GM21737 (cell line): ENCODE measurements around the gene ZMIZ1.

Experiments used
- ATAC-seq: cut with Tn5 transposase; IDR thresholded peaks from one replicate; pipeline ENCODE4 v1.9.1; 2021; ENCODE audit warnings: mild to moderate bottlenecking, moderate library complexity; ENCODE audit not compliant: unreplicated experiment

Gene ZMIZ1, protein sequence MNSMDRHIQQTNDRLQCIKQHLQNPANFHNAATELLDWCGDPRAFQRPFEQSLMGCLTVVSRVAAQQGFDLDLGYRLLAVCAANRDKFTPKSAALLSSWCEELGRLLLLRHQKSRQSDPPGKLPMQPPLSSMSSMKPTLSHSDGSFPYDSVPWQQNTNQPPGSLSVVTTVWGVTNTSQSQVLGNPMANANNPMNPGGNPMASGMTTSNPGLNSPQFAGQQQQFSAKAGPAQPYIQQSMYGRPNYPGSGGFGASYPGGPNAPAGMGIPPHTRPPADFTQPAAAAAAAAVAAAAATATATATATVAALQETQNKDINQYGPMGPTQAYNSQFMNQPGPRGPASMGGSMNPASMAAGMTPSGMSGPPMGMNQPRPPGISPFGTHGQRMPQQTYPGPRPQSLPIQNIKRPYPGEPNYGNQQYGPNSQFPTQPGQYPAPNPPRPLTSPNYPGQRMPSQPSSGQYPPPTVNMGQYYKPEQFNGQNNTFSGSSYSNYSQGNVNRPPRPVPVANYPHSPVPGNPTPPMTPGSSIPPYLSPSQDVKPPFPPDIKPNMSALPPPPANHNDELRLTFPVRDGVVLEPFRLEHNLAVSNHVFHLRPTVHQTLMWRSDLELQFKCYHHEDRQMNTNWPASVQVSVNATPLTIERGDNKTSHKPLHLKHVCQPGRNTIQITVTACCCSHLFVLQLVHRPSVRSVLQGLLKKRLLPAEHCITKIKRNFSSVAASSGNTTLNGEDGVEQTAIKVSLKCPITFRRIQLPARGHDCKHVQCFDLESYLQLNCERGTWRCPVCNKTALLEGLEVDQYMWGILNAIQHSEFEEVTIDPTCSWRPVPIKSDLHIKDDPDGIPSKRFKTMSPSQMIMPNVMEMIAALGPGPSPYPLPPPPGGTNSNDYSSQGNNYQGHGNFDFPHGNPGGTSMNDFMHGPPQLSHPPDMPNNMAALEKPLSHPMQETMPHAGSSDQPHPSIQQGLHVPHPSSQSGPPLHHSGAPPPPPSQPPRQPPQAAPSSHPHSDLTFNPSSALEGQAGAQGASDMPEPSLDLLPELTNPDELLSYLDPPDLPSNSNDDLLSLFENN

GRCh38 chr10:79068562-79069324 is at the start of gene ZMIZ1:
TSS of gene ZMIZ1 (plus strand) at chr10:79068966. CDS start at chr10:79201633, 132,667 bp downstream.
- peak; percentile 50 for ATAC-seq

DNA sequence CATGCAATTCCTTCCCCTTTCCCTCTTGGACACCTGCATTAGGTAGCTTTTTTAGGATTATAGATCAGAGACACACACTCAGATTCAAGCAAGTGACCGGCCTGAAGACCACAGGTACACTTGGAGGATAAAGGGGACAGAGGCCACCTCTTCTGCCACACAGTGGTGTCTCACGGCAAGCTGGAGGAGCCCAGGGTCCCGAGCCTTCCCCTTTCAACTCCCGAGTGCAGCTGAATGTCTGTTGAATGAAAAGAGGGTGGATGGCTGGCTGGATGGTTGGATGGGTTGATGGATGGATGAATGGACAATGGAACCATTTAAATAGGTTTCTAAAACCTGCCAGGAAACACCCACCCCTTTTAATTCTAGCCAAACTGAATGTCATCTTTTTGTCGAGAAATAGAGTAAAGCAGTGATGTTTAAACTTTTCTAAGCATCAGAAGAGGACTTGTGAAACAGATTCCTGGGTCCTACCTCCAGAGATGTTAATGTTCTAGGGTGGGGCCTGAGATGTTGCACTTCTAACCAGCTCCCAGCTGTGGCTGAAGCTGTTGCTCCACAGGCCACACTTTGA is 49.2 kb upstream of the ZMIZ1 start:
- no peak for ATAC-seq

DNA sequence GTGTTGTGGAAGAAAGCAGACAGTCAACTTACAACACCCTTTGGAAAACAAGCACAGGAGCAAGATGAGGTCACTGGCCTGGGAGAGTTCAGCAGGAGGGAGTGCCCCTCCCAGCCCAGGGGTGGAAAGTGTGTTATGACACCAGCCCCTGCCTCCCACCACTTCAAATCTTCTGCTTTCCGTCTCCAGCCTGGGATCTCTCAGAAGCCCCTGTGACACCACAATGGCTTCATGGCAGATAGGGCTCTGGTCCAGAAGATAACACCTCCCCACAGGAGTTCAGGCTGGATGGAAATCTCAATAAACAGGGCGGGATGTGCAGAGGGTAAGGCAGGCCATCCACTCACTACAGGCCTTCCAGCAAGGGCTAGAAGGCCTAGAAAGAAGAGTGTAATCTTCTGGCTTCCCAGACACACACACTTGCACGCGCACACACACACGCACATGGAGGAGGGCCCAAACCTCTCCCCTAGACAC is 48.7 kb upstream of the ZMIZ1 start:
- no peak for ATAC-seq

- ATAC-seq: no peak
Observed at GRCh38 chr10:79020605-79021004, 48.2 kb upstream of the ZMIZ1 start.

DNA sequence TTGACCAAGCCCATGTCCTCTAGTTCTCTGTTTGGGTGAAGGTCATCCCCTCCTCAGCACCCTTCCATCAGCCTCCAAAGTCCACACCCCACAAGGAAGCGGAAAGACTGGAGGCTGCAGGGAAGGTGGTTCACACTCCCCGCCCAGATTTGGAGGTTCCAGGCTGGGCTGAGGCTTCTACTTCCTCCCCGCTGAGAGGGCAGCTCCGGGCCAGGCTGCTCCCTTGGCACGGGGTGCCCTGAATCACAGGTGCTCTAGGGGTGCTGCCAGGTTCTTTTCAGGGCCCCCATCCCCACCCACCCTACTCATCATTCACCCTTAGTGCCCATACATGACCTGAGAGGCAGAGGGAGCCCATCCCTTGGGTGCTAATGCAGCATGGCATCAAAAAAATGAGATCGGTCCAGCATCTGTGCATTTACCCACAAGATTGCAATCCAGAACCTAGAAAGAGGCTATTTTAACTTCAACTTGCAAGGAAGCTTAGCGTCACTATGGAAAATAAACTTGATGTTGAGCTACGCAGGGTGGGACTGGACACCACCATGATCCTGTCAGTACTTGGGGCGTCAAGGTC is 47.3 kb upstream of the ZMIZ1 start:
- ATAC-seq: no peak

GRCh38 chr10:79021948-79022499 is 46.7 kb upstream of the ZMIZ1 start:
- ATAC-seq: no peak

DNA sequence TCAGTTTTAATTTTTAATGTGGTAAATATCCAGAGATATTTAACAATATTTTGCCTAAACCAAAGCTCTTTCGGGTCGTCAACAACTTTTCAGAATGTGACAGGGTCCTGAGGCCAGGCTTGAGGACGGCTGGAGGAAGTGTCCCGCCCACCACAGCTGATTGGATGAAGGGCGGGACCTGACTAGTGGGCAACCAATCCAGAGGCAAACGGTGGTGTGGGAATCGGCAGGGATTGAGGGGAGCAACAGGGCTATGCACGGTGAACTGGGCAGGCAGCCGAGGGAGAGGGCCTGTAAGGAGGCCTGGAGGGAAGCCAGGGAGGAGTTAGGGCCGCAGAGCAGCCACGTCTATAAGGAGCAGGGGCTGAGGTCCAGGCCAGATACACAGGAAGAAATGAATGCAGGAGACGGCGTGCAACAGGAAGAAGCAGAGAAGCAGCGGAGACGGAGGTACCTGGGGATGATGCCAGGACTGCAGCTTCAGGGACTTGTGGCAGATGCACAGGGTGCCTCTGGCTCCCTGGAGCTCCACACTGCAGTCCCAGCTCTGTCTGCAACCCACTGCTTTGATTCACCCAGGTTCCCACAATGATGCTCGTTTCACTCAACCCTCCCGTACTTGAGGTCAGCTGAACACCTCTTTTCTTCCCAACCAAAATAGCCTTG is 46.1 kb upstream of the ZMIZ1 start:
- no peak for ATAC-seq

GRCh38 chr10:79023240-79024162 is 45.3 kb upstream of the ZMIZ1 start:
- no peak for ATAC-seq

DNA sequence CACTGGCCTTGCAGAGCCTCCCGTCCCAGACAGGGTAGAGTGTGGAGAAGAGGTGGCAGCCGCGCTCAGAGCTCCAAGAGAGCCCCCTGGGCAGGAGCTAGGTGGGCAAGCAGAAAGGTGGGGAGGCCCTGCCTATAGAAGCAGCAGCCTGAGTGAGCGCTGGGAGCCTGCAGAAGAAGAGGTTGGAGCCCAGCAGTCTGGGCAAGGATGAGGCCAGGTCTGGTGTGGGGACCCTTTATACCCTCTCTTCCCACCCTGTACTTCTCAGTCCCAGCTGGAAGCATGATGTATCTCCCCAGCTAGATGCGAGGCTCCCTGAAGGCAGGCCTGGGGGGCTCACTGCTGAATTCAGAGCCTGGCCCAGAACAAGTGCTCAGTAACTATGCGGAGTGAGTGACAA is 44.5 kb upstream of the ZMIZ1 start:
- no peak for ATAC-seq

GRCh38 chr10:79024720-79025198 is 44.0 kb upstream of the ZMIZ1 start:
- ATAC-seq: no peak

- ATAC-seq: no peak
Observed at GRCh38 chr10:79025199-79025832, 43.5 kb upstream of the ZMIZ1 start.

- no peak for ATAC-seq
Observed at GRCh38 chr10:79026341-79026761, 42.4 kb upstream of the ZMIZ1 start.

DNA sequence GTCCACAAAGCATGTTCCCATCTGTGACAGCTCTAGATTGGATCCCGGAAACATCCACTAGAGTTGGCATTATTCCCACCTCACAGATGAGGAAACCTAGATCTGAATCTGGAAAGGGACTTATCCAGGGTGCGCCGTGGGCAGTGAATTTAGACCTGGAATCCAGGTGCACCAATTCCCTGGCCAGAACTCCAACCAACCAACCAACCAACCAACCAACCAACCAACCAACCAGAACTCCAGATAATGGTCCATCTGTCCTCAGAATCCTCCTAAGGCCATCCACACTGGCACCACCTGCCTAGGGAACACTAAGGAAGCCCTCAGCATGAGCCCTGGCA is 42.0 kb upstream of the ZMIZ1 start:
- ATAC-seq: no peak

- ATAC-seq: no peak
Observed at GRCh38 chr10:79027147-79028055, 41.4 kb upstream of the ZMIZ1 start.

DNA sequence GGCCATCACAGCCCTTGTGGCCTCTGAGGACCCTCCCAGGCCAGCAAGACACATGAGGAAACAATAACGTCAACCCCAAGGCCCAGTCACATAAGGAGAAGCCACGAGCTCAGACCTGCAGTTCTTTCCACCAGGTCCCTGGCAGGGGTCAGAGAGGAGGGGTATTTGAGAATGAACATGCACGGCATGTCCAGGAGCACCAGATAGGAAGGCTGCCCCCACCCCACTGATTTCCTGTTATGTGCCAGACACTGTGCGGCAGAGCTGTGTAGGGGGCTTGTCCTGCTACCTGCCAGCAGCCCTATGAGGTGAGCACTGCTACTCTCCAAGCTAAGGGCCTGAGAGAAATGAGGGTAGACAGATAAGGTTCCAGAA is 40.7 kb upstream of the ZMIZ1 start:
- ATAC-seq: no peak

DNA sequence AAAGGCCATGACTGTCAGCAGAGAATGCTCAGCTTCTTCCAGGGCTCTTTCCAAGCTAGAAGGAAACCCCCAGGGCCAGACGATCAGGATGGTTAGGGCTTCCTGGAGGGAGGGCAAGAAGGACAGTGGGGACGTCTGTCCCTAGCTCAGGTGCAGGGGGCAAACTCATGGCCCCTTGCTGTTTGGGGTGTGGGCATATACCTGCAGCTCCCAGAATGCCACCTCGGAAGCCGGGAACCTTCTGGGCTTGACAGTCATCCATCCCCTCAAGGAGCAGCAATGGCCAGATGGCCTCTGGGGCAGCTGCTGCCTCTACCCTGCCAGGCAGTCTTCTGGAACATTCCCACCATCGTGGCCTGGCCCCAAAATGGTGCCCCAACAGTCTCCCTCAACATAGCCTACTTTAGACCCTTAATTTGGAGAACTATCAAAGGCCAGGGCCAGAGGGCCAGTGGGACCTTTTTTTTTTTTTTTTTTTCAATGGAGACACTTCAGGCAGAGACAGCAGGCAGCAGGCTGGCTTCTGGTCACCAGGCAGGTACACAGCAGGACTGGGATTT is 40.2 kb upstream of the ZMIZ1 start:
- no peak for ATAC-seq
